Stimulated activated CD8-positive, alpha-beta memory T cell treated with anti-CD3 and anti-CD28 coated beads, Interleukin-4, amount 100 ng/mL, for 4 hours (primary cell): Measurements from ENCODE around the gene NTN3.
"Not testable (repeated sequence)": the region's sequence is repeated elsewhere in the genome, so short reads cannot be mapped to it uniquely, and the experiment has no call there.

ENCODE experiments used
- DNase-seq, 2 donors: peaks; one replicate each; pipeline ENCODE4 v3.0.0-alpha.2; 2020; ENCODE audit warnings: low read depth in 2 of 2, low spot score in 1 of 2

NTN3 gene

GRCh38 chr16:2441143-2441804, 29.8 kb upstream of the NTN3 start:
- DNase-seq, result not testable (repeated sequence)

GRCh38 chr16:2443555-2443954, 27.5 kb upstream of the NTN3 start:
- DNase-seq, result no peak

GRCh38 chr16:2447920-2448583, 23.0 kb upstream of the NTN3 start:
- DNase-seq, result no peak

- no peak for DNase-seq
Measured at GRCh38 chr16:2449118-2449517, 22.0 kb upstream of the NTN3 start.

GRCh38 chr16:2450535-2450934, 20.6 kb upstream of the NTN3 start:
- no peak for DNase-seq

GRCh38 chr16:2450975-2451381, 20.1 kb upstream of the NTN3 start:
- no peak for DNase-seq

GRCh38 chr16:2451851-2452320, 19.2 kb upstream of the NTN3 start:
- DNase-seq, result no peak

- no peak for DNase-seq
Measured at GRCh38 chr16:2452650-2453049, 18.4 kb upstream of the NTN3 start.

GRCh38 chr16:2455081-2455845, 15.8 kb upstream of the NTN3 start:
- DNase-seq, result no peak

- no peak for DNase-seq
Measured at GRCh38 chr16:2456551-2457153, 14.4 kb upstream of the NTN3 start.

GRCh38 chr16:2457267-2457666, 13.8 kb upstream of the NTN3 start:
- no peak for DNase-seq

GRCh38 chr16:2457946-2458345, 13.2 kb upstream of the NTN3 start:
- DNase-seq, result no peak

GRCh38 chr16:2458887-2459646, 12.0 kb upstream of the NTN3 start:
- no peak for DNase-seq

- DNase-seq, result peak; percentile 91 to 95
Measured at GRCh38 chr16:2459647-2460390, 11.3 kb upstream of the NTN3 start, which contains the start of gene TEDC2. Gene TEDC2 (plus strand): TSS chr16:2460109. CDS start chr16:2460145, 36 bp downstream.

GRCh38 chr16:2460391-2460713, 10.7 kb upstream of the NTN3 start:
- no peak for DNase-seq

GRCh38 chr16:2460916-2461315, 10.2 kb upstream of the NTN3 start:
- no peak for DNase-seq

- DNase-seq, result no peak
Measured at GRCh38 chr16:2462031-2462866, 8.8 kb upstream of the NTN3 start.

- no peak for DNase-seq
Measured at GRCh38 chr16:2464333-2464732, 6.8 kb upstream of the NTN3 start.

GRCh38 chr16:2465653-2466415, 5.3 kb upstream of the NTN3 start:
- DNase-seq, result no peak
